22Rv1 (cell line): ENCODE measurements around the gene TMEM233.

ENCODE experiments used
- CTCF ChIP-seq: fragments of 450-650 bp; IDR thresholded peaks from 2 replicates; pipeline ENCODE4 v1.5.1; 2017; ENCODE audit warnings: mild to moderate bottlenecking
- ZFX ChIP-seq: fragments of 450-650 bp; IDR thresholded peaks from 2 replicates; pipeline ENCODE4 v1.6.1; 2017; ENCODE audit warnings: antibody characterized with exemption, borderline replicate concordance

- TF ChIP-seq CTCF: no peak
- TF ChIP-seq ZFX: no peak
Measured at GRCh38 chr12:119614705-119615104, 21.1 kb downstream of the TMEM233 start.
